Measurements from ENCODE around the gene CHAF1A. TPM values are rescaled to one million over a fixed set of nuclear protein-coding genes. Genes with fewer than 3 reads are reported as not detected.

CHAF1A gene
- total RNA-seq, 2 experiments from 2014 or later, result 118 to 126 TPM

- no peak overlapping the region for H3K4me3 Mint-ChIP-seq
- DNase-seq (no peak), ATAC-seq (no peak)
- no peak overlapping the region for H3K27ac Mint-ChIP-seq
- CTCF ChIA-PET, result interaction anchor here (0.9 to 2.5 kb wide), 3 partner anchors 9 to 39 kb away, joined by 3 to 13 read pairs (median 4); partner anchors contain the start of gene SH3GL1
- no peaks in the 10 kb centered on the region for H3K9me3 Mint-ChIP-seq (ENCODE audit: low read depth)
- no peaks in the 10 kb centered on the region for H3K4me1 Mint-ChIP-seq
- H3K36me3 Mint-ChIP-seq, result peaks cover 4% of the 10 kb centered on the region
- H3K27me3 Mint-ChIP-seq, result no peaks in the 10 kb centered on the region
Measured at GRCh38 chr19:4361152-4362046, 41.0 kb upstream of the CHAF1A start.

GRCh38 chr19:4362101-4362828 lies 40.2 kb upstream of the CHAF1A start:
- Mint-ChIP-seq H3K36me3 (peaks cover 9% of the 10 kb centered on the region), H3K4me3 (no peak overlapping the region), H3K4me1 (peaks cover 1% of the 10 kb centered on the region), H3K9me3 (ENCODE audit: low read depth) (no peaks in the 10 kb centered on the region), H3K27ac (no peak overlapping the region), H3K27me3 (no peaks in the 10 kb centered on the region)
- CTCF ChIA-PET, result interaction anchor here (0.9 to 2.5 kb wide), 4 partner anchors 10 to 38 kb away, joined by 3 to 13 read pairs (median 5); partner anchors contain the start of genes MPND and SH3GL1
- ATAC-seq (no peak), DNase-seq (no peak)

- no peak for DNase-seq
- peaks cover 5% of the 10 kb centered on the region for H3K4me1 Mint-ChIP-seq
- no peak overlapping the region for H3K27ac Mint-ChIP-seq
- CTCF ChIA-PET, result interaction anchor here (2.3 to 2.5 kb wide), 2 partner anchors 10 to 20 kb away, joined by 6 to 13 read pairs; partner anchors contain the start of gene MPND
- no peaks in the 10 kb centered on the region for H3K27me3 Mint-ChIP-seq
- H3K9me3 Mint-ChIP-seq (ENCODE audit: low read depth), result no peaks in the 10 kb centered on the region
- no peak overlapping the region for H3K4me3 Mint-ChIP-seq
- peaks cover 9% of the 10 kb centered on the region for H3K36me3 Mint-ChIP-seq
- ATAC-seq, result peak; percentile 26
Measured at GRCh38 chr19:4362831-4363545, 39.5 kb upstream of the CHAF1A start.

DNA sequence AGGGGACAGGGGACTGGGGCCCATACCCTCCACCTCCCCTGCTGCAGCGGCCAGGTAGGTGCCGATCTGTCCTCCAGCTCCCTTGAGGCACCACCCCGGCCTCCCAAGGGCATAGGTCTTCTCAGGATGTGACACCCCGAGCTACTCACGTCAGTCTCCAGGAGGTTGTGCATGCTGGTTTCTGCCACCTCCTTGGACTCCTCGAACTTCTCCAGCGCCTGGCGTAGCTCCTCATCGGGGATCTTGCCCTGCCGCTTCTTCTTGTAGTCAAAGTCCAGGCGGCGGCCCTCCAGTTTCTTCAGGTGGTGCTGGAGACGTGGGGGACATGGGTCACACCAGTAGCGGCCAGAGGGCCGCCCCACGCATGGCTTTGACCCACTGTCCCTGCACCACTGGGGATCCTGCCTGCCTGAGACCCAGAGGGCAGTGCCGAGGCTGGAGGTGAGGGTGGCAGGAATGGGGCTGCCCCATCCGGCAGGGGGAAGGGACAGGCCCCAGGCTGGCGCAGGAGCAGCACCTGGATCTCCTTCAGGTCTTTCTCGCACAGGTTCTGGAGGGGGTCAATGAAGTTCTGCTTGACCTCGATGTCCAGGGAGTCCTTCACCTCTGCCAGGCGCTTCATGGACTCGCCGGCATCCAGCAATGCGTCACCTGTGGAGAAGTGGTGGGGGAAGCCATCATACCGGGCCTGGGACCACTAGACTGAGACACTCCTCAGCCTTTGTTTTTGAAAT lies 38.7 kb upstream of the CHAF1A start:
- Mint-ChIP-seq H3K27ac (no peak overlapping the region), H3K9me3 (ENCODE audit: low read depth) (no peaks in the 10 kb centered on the region), H3K4me1 (peaks cover 13% of the 10 kb centered on the region), H3K27me3 (no peaks in the 10 kb centered on the region), H3K36me3 (peaks cover 9% of the 10 kb centered on the region), H3K4me3 (no peak overlapping the region)
- DNase-seq, result no peak
- ATAC-seq, result no peak
- CTCF ChIA-PET, result interaction anchor here (2.3 to 3.0 kb wide), 3 partner anchors 11 to 21 kb away, joined by 6 to 19 read pairs (median 13); partner anchors contain the start of gene MPND

- no peak for DNase-seq
- CTCF ChIA-PET, result interaction anchor here (1.2 to 3.0 kb wide), 3 partner anchors 13 to 98 kb away, joined by 4 to 19 read pairs (median 5); partner anchors contain the start of gene SH3GL1
Measured at GRCh38 chr19:4365341-4365740, 37.1 kb upstream of the CHAF1A start.

GRCh38 chr19:4365791-4366665 lies 36.4 kb upstream of the CHAF1A start:
- DNase-seq (no peak), ATAC-seq (no peak)
- H3K36me3 Mint-ChIP-seq, result peaks cover 7% of the 10 kb centered on the region
- no peaks in the 10 kb centered on the region for H3K9me3 Mint-ChIP-seq (ENCODE audit: low read depth)
- no peak overlapping the region for H3K4me3 Mint-ChIP-seq
- no peaks in the 10 kb centered on the region for H3K27me3 Mint-ChIP-seq
- peaks cover 35% of the 10 kb centered on the region for H3K4me1 Mint-ChIP-seq
- CTCF ChIA-PET, result interaction anchor here (1.2 to 3.0 kb wide), 4 partner anchors 14 to 99 kb away, joined by 4 to 19 read pairs (median 6); partner anchors contain the start of gene SH3GL1
- H3K27ac Mint-ChIP-seq, result no peak overlapping the region

More at GRCh38 chr19:4365341-4365740, 37.1 kb upstream of the CHAF1A start:
- Mint-ChIP-seq H3K9me3 (ENCODE audit: low read depth) (no peaks in the 10 kb centered on the region), H3K27ac (no peak overlapping the region), H3K4me1 (peaks cover 28% of the 10 kb centered on the region), H3K27me3 (no peaks in the 10 kb centered on the region), H3K4me3 (no peak overlapping the region), H3K36me3 (peaks cover 7% of the 10 kb centered on the region)
- no peak for ATAC-seq

DNA sequence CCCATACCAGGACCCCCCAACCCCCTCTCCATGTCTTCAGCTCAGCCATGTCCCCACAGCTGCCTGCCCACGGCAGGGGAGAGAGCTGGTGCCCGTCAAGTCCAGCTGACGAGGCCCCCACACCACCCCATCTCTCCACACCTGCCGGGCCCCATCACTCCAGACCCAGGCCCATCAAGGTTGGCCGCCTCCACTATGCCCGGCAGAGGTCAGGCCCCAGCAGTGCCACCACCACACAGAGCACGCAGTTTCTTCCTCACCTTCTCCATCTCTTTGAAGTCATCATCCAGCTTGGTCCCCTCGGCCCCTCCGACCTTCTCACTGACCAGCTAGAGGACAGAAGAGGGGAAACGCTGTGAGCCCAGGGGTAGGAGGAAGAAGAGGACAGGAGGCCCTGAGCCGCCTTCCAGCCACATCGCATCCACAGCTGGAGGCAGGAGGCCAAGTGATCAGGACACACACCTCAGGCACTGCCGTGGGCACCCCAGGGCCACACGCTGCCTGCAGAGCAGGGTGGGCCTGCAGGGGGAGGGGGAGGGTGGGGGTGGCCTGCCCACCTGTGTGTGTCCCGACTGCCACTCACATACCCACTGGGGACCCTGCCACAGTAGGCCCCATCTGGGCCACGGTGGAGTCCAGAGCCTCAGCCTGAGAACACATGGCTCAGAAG lies 35.6 kb upstream of the CHAF1A start:
- no peak overlapping the region for H3K27ac Mint-ChIP-seq
- CTCF ChIA-PET, result interaction anchor here (1.7 to 3.0 kb wide), 2 partner anchors 14 to 99 kb away, joined by 8 to 19 read pairs; no protein-coding TSS in a partner anchor

DNA sequence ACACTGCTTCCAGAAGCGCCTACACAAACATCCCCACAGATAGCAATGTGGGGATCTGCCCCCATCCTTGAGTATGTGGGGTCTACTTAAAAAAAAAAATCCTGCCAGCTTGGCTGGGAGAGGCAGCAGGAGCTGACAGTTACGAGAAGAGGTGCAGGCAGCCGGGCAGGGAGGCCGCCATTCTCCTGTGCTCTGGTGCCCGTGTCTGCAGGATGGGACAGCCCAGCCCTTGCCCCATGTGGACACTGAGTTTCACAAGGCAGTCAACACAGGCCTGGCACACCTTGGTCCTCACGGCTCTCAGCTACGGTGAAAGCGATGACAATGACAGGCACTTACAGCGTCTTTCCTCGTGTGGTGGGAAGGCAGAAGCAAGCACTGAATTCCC lies 35.1 kb upstream of the CHAF1A start:
- ATAC-seq (no peak), DNase-seq (no peak)
- no peaks in the 10 kb centered on the region for H3K9me3 Mint-ChIP-seq (ENCODE audit: low read depth)
- H3K27me3 Mint-ChIP-seq, result no peaks in the 10 kb centered on the region
- no peak overlapping the region for H3K4me3 Mint-ChIP-seq
- peak overlapping the region; percentile 93 for H3K27ac Mint-ChIP-seq
- peaks cover 7% of the 10 kb centered on the region for H3K36me3 Mint-ChIP-seq
- peaks cover 47% of the 10 kb centered on the region for H3K4me1 Mint-ChIP-seq
- CTCF ChIA-PET, result interaction anchor here (1.4 to 1.7 kb wide), 2 partner anchors 15 to 100 kb away, joined by 7 to 8 read pairs; no protein-coding TSS in a partner anchor

More for the DNA sequence above, 35.6 kb upstream of the CHAF1A start:
- no peaks in the 10 kb centered on the region for H3K9me3 Mint-ChIP-seq (ENCODE audit: low read depth)
- H3K4me1 Mint-ChIP-seq, result peaks cover 42% of the 10 kb centered on the region
- H3K36me3 Mint-ChIP-seq, result peaks cover 7% of the 10 kb centered on the region
- H3K27me3 Mint-ChIP-seq, result no peaks in the 10 kb centered on the region
- no peak overlapping the region for H3K4me3 Mint-ChIP-seq
- DNase-seq, result no peak
- ATAC-seq, result no peak

DNA sequence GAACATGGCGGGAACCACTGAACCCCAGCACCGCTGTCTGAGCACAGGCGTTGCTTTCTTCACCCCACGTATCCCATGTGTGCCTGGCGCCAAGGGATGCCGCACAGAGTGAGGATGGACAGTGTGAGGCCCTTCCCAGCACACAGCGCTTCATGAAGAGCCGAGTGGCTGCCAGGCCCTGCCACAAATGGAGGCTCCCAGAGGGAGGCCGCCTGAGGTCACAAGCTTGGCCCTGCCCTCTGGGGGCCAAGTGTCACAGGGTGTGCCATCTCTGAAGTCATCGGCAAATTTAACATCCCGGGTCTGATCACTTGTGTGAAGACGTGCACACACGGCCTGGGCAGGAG lies 34.7 kb upstream of the CHAF1A start:
- peaks cover 49% of the 10 kb centered on the region for H3K4me1 Mint-ChIP-seq
- DNase-seq (no peak), ATAC-seq (no peak)
- H3K9me3 Mint-ChIP-seq (ENCODE audit: low read depth), result no peaks in the 10 kb centered on the region
- no peaks in the 10 kb centered on the region for H3K27me3 Mint-ChIP-seq
- H3K4me3 Mint-ChIP-seq, result no peak overlapping the region
- CTCF ChIA-PET, result interaction anchor here (1.4 to 1.7 kb wide), 3 partner anchors 15 to 100 kb away, joined by 7 to 16 read pairs (median 8); partner anchors contain the start of gene SH3GL1
- H3K36me3 Mint-ChIP-seq, result peaks cover 7% of the 10 kb centered on the region
- peak overlapping the region; percentile 93 for H3K27ac Mint-ChIP-seq

GRCh38 chr19:4368128-4368820 lies 34.2 kb upstream of the CHAF1A start:
- Mint-ChIP-seq H3K4me3 (peak overlapping the region; percentile 66), H3K9me3 (ENCODE audit: low read depth) (no peaks in the 10 kb centered on the region), H3K36me3 (peaks cover 7% of the 10 kb centered on the region), H3K27me3 (no peaks in the 10 kb centered on the region), H3K27ac (peak overlapping the region; percentile 93), H3K4me1 (peaks cover 50% of the 10 kb centered on the region)
- CTCF ChIA-PET, result interaction anchor here (0.8 to 2.4 kb wide), 7 partner anchors 10 to 101 kb away, joined by 3 to 16 read pairs (median 7); partner anchors contain the start of genes MPND and SH3GL1
- ATAC-seq, result no peak
- no peak for DNase-seq

All from activated CD8-positive, alpha-beta memory T cell treated with anti-CD3 and anti-CD28 coated beads, Interleukin-2, amount 10 ng/mL, durations not matched to agents 7 days and 5 days (primary cell).